HepG2 (cell line): ENCODE measurements around the gene SLC39A3. TPM values are rescaled to one million over a fixed set of nuclear protein-coding genes. Genes with fewer than 3 reads are reported as not detected.

Source experiments
- EP300 ChIP-seq, 3 experiments: sonication (generic) in 1 of 3; formaldehyde crosslinking in 1 of 3; IDR thresholded peaks; 2 replicates each; pipeline versions ENCODE4 v1.5.1 to v1.6.1; 2011 to 2020; ENCODE audit warnings: low read depth in 2 of 3, low read length in 2 of 3, borderline replicate concordance in 1 of 3, improper control_type of control experiment in 1 of 3, mild to moderate bottlenecking in 1 of 3, missing genetic modification reagents in 1 of 3, moderate library complexity in 1 of 3
- HNRNPK ChIP-seq: fragments of 200-400 bp; formaldehyde crosslinking; IDR thresholded peaks from 2 replicates; pipeline ENCODE4 v1.6.1; 2018; ENCODE audit warnings: low read length, low read depth, moderate library complexity, mild to moderate bottlenecking; ENCODE audit not compliant: poor library complexity, severe bottlenecking
- PCBP2 ChIP-seq: fragments of 200-400 bp; formaldehyde crosslinking; optimal IDR thresholded peaks from 2 replicates; pipeline ENCODE3; 2018; ENCODE audit warnings: low read length, low read depth; ENCODE audit not compliant: poor library complexity, severe bottlenecking
- ZSCAN21 ChIP-seq: sonication (generic); formaldehyde crosslinking; IDR thresholded peaks from 2 replicates; pipeline ENCODE4 v1.8.0; 2022; ENCODE audit warnings: mild to moderate bottlenecking, missing genetic modification reagents, moderate library complexity, borderline replicate concordance
- polyA plus RNA-seq, 8 experiments: library from polyadenylated mRNA; depleted of rRNA in 3 of 8; stranded (reverse) in 7 of 8; unstranded in 1 of 8; fragments of >200 nt; fragmentation: Illumina TruSeq in 4 of 8; extraction: Trizol in 4 of 8; gene quantifications; 2 replicates each; pipeline versions ENCODE4 v1.2.1 to v1.2.3, GENCODE V29; 2011 to 2016; ENCODE audit warnings: low read depth in 4 of 8, missing spikeins in 1 of 8, mixed read lengths in 1 of 8; ENCODE audit not compliant: insufficient read depth in 1 of 8
- total RNA-seq, 5 experiments: library from RNA; depleted of rRNA; stranded (reverse); fragments of >200 nt; fragmentation: Illumina TruSeq; extraction: Trizol; gene quantifications; 2 replicates each; pipeline ENCODE4 v1.2.3, GENCODE V29; 2016; ENCODE audit warnings: low read depth in 1 of 5
- TF ChIP-seq, protein P1 (sequence below): sonication (generic); formaldehyde crosslinking; IDR thresholded peaks from 2 replicates; pipeline ENCODE4 v1.4.0; 2020; ENCODE audit warnings: mild to moderate bottlenecking, missing genetic modification reagents
- TF ChIP-seq, protein P2 (sequence below): sonication (generic); formaldehyde crosslinking; IDR thresholded peaks from 2 replicates; pipeline ENCODE4 v1.5.1; 2020; ENCODE audit warnings: missing genetic modification reagents, mild to moderate bottlenecking, borderline replicate concordance
- TF ChIP-seq, protein P3 (sequence below): sonication (generic); formaldehyde crosslinking; IDR thresholded peaks from 2 replicates; pipeline ENCODE4 v1.4.0; 2020; ENCODE audit warnings: missing genetic modification reagents, borderline replicate concordance
- TF ChIP-seq, protein P4 (sequence below): sonication (generic); formaldehyde crosslinking; IDR thresholded peaks from 2 replicates; pipeline ENCODE4 v1.5.1; 2020; ENCODE audit warnings: missing genetic modification reagents, mild to moderate bottlenecking, borderline replicate concordance

SLC39A3 gene
- total and polyA plus RNA-seq, 2 of the 13 experiments (the other 11 are each of a cell fraction or from before 2014, with no cell fraction given), result 33.6 to 41.6 TPM

DNA sequence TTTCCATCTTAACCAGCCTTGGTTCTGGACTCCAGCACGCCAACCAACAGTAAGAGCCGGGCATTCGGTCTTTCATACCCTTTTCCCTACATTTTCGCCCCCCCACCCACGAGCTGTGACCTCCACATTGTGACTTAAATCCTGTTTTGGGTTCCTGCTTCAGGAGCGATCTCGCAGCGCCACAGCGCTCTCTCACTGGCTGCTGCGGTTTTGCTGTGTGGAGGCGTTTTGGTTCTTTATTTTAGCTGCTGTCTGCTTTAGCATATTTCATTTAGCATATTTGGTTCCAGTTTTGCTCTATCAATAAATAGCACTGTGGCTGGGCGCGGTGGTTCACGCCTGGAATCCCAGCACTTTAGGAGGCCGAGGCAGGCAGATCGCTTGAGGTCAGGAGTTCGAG is 19.5 kb upstream of the SLC39A3 start (continued):
- no peak for TF ChIP-seq EP300 (IDR thresholded peaks at IDR 0.05; ENCODE audit: low read depth in 2 of 2, low read length in 2 of 2)
- no peak for TF ChIP-seq EP300 (CRISPR knock-in tag; IDR thresholded peaks at IDR 0.05; ENCODE audit: borderline replicate concordance)
- TF ChIP-seq ZSCAN21, result no peak
- TF ChIP-seq, protein P1, sequence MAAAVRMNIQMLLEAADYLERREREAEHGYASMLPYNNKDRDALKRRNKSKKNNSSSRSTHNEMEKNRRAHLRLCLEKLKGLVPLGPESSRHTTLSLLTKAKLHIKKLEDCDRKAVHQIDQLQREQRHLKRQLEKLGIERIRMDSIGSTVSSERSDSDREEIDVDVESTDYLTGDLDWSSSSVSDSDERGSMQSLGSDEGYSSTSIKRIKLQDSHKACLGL (CRISPR knock-in tag), result no peak
- no peak for TF ChIP-seq HNRNPK
- TF ChIP-seq PCBP2, result no peak
- TF ChIP-seq, protein P2, sequence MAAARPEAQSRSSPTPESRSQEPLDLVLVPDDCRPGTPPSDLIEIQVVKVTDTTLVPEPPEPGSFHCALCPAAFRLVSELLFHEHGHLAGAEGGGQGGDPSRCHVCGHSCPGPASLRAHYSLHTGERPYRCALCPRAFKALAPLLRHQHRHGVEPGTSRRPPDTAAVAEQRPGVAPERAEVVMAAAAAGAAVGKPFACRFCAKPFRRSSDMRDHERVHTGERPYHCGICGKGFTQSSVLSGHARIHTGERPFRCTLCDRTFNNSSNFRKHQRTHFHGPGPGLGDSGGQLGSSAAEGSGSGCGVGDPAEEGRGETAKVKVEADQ (CRISPR knock-in tag), result no peak
- TF ChIP-seq, protein P3, sequence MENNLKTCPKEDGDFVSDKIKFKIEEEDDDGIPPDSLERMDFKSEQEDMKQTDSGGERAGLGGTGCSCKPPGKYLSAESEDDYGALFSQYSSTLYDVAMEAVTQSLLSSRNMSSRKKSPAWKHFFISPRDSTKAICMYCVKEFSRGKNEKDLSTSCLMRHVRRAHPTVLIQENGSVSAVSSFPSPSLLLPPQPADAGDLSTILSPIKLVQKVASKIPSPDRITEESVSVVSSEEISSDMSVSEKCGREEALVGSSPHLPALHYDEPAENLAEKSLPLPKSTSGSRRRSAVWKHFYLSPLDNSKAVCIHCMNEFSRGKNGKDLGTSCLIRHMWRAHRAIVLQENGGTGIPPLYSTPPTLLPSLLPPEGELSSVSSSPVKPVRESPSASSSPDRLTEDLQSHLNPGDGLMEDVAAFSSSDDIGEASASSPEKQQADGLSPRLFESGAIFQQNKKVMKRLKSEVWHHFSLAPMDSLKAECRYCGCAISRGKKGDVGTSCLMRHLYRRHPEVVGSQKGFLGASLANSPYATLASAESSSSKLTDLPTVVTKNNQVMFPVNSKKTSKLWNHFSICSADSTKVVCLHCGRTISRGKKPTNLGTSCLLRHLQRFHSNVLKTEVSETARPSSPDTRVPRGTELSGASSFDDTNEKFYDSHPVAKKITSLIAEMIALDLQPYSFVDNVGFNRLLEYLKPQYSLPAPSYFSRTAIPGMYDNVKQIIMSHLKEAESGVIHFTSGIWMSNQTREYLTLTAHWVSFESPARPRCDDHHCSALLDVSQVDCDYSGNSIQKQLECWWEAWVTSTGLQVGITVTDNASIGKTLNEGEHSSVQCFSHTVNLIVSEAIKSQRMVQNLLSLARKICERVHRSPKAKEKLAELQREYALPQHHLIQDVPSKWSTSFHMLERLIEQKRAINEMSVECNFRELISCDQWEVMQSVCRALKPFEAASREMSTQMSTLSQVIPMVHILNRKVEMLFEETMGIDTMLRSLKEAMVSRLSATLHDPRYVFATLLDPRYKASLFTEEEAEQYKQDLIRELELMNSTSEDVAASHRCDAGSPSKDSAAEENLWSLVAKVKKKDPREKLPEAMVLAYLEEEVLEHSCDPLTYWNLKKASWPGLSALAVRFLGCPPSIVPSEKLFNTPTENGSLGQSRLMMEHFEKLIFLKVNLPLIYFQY (CRISPR knock-in tag), result no peak
- TF ChIP-seq, protein P4, sequence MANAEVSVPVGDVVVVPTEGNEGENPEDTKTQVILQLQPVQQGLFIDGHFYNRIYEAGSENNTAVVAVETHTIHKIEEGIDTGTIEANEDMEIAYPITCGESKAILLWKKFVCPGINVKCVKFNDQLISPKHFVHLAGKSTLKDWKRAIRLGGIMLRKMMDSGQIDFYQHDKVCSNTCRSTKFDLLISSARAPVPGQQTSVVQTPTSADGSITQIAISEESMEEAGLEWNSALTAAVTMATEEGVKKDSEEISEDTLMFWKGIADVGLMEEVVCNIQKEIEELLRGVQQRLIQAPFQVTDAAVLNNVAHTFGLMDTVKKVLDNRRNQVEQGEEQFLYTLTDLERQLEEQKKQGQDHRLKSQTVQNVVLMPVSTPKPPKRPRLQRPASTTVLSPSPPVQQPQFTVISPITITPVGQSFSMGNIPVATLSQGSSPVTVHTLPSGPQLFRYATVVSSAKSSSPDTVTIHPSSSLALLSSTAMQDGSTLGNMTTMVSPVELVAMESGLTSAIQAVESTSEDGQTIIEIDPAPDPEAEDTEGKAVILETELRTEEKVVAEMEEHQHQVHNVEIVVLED, result no peak
